K562 (cell line): Measurements from ENCODE around the gene IL12B. TPM values are rescaled to one million over a fixed set of nuclear protein-coding genes. Genes with fewer than 3 reads are reported as not detected.
"Not testable (repeated sequence)": the region's sequence is repeated elsewhere in the genome, so short reads cannot be mapped to it uniquely, and the experiment has no call there.

Source experiments
- JUNB ChIP-seq: fragments of 450-650 bp; formaldehyde crosslinking; conservative IDR thresholded peaks from 2 replicates; pipeline ENCODE4 v1.4.0; 2020; ENCODE audit warnings: mild to moderate bottlenecking
- MAFK ChIP-seq: IDR thresholded peaks from 2 replicates; pipeline ENCODE4 v1.6.1; 2011; ENCODE audit warnings: low read length, improper control_type of control experiment
- RFX1 ChIP-seq: fragments of 450-650 bp; IDR thresholded peaks from 2 replicates; pipeline ENCODE4 v1.6.1; 2016; ENCODE audit warnings: mild to moderate bottlenecking, moderate library complexity
- polyA plus RNA-seq, 8 experiments: library from polyadenylated mRNA; depleted of rRNA in 4 of 8; stranded (reverse) in 5 of 8; unstranded in 3 of 8; fragments of >200 nt; fragmentation: Nextera tagmentation in 2 of 8; fragmentation: Illumina TruSeq in 1 of 8; extraction: Ambion mirVana in 2 of 8; extraction: Trizol in 1 of 8; gene quantifications; 2 replicates each; pipeline versions ENCODE4 v1.2.1 to v1.2.3, GENCODE V29; 2011 to 2014; ENCODE audit warnings: inconsistent platforms in 1 of 8, missing spikeins in 1 of 8
- total RNA-seq, 7 experiments: library from RNA; depleted of rRNA in 6 of 7; stranded (reverse); fragments of >200 nt in 6 of 7; fragmentation: Illumina TruSeq in 2 of 7; extraction: Trizol in 2 of 7; gene quantifications; 2 replicates each; pipeline versions ENCODE4 v1.2.1 to v1.2.3, GENCODE V29; 2011 to 2021; ENCODE audit warnings: low replicate concordance in 1 of 7
- TF ChIP-seq, protein P1 (sequence below): fragments of 450-650 bp; IDR thresholded peaks from 2 replicates; pipeline ENCODE4 v1.6.1; 2016; ENCODE audit warnings: low read depth, mild to moderate bottlenecking, moderate library complexity
- TF ChIP-seq, protein P2 (sequence below): sonication (generic); formaldehyde crosslinking; IDR thresholded peaks from 2 replicates; pipeline ENCODE4 v1.8.0; 2022; ENCODE audit warnings: missing genetic modification reagents, mild to moderate bottlenecking, moderate library complexity, borderline replicate concordance
- TF ChIP-seq, protein P3 (sequence below), 2 experiments: fragments of 450-650 bp; formaldehyde crosslinking in 1 of 2; IDR thresholded peaks; 2 replicates each; pipeline versions ENCODE4 v1.4.0 to v1.6.1; 2014 to 2020; ENCODE audit warnings: mild to moderate bottlenecking in 2 of 2, borderline replicate concordance in 1 of 2, low read depth in 1 of 2
- TF ChIP-seq, protein P4 (sequence below): sonication (generic); formaldehyde crosslinking; IDR thresholded peaks from 2 replicates; pipeline ENCODE4 v1.8.1; 2023; ENCODE audit warnings: missing genetic modification reagents, mild to moderate bottlenecking, borderline replicate concordance
- TF ChIP-seq, protein P5 (sequence below): fragments of 450-650 bp; formaldehyde crosslinking; IDR thresholded peaks from 2 replicates; pipeline ENCODE4 v1.4.0; 2020; ENCODE audit warnings: mild to moderate bottlenecking, mixed read lengths

IL12B gene
- total and polyA plus RNA-seq, 9 of the 15 experiments (the other 6 are each of a cell fraction or from before 2014, with no cell fraction given), result not detected

DNA sequence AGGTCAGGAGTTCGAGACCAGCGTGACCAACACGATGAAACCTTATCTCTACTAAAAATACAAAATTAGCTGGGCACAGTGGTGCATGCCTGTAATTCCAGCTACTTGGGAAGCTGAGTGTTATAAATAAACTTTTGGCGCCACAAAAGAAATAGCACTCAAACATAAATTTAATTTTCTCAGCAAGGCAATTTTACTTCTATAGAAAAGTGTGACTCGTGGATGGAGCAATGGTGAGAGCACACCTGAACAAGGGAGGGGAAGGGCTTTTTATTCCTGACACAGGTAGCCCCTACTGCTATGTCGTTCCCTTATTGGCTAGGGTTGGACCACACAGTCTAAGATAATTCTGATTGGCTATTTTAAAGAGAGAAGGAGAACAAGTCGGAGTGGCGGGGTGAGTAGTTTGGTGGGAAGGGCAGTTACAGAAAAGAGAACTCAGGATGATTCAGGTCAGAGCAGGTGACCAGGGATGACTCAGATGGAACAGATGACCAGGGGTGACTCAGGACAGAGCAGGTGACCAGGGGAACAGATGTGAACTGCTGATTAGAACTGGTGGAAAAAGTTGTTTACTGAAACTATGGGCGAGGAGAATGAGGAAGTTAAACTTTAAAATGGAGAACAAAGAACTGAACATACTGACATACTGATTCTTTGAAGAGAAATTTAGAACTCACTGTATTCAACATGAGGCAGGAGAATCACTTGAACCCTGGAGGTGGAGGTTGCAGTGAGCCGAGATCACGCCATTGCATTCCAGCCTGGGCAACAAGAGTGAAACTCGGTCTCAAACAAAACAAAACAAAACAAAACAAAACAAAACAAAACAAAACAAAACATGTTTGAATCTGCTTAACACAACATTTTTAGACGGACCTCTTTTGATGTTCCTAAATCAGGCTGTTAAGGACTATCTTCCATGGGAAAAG lies 28.1 kb downstream of the IL12B start (continued):
- TF ChIP-seq MAFK, result peak; percentile 53
- TF ChIP-seq, protein P1, sequence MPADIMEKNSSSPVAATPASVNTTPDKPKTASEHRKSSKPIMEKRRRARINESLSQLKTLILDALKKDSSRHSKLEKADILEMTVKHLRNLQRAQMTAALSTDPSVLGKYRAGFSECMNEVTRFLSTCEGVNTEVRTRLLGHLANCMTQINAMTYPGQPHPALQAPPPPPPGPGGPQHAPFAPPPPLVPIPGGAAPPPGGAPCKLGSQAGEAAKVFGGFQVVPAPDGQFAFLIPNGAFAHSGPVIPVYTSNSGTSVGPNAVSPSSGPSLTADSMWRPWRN, result peak; percentile 7; the same call in 1 of the 2 replicates
- TF ChIP-seq, protein P2, sequence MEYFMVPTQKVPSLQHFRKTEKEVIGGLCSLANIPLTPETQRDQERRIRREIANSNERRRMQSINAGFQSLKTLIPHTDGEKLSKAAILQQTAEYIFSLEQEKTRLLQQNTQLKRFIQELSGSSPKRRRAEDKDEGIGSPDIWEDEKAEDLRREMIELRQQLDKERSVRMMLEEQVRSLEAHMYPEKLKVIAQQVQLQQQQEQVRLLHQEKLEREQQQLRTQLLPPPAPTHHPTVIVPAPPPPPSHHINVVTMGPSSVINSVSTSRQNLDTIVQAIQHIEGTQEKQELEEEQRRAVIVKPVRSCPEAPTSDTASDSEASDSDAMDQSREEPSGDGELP, result peak; percentile 85
- TF ChIP-seq JUNB, result peak; percentile 58; the same call in 1 of the 2 replicates
- TF ChIP-seq, protein P3, sequence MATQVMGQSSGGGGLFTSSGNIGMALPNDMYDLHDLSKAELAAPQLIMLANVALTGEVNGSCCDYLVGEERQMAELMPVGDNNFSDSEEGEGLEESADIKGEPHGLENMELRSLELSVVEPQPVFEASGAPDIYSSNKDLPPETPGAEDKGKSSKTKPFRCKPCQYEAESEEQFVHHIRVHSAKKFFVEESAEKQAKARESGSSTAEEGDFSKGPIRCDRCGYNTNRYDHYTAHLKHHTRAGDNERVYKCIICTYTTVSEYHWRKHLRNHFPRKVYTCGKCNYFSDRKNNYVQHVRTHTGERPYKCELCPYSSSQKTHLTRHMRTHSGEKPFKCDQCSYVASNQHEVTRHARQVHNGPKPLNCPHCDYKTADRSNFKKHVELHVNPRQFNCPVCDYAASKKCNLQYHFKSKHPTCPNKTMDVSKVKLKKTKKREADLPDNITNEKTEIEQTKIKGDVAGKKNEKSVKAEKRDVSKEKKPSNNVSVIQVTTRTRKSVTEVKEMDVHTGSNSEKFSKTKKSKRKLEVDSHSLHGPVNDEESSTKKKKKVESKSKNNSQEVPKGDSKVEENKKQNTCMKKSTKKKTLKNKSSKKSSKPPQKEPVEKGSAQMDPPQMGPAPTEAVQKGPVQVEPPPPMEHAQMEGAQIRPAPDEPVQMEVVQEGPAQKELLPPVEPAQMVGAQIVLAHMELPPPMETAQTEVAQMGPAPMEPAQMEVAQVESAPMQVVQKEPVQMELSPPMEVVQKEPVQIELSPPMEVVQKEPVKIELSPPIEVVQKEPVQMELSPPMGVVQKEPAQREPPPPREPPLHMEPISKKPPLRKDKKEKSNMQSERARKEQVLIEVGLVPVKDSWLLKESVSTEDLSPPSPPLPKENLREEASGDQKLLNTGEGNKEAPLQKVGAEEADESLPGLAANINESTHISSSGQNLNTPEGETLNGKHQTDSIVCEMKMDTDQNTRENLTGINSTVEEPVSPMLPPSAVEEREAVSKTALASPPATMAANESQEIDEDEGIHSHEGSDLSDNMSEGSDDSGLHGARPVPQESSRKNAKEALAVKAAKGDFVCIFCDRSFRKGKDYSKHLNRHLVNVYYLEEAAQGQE (IDR thresholded peaks at IDR 0.05; ENCODE audit: borderline replicate concordance), result peak; percentile 42; the same call in 1 of the 2 replicates
- TF ChIP-seq, protein P3 (CRISPR knock-in tag; IDR thresholded peaks at IDR 0.05; ENCODE audit: low read depth), result not testable (repeated sequence)
- TF ChIP-seq, protein P4, sequence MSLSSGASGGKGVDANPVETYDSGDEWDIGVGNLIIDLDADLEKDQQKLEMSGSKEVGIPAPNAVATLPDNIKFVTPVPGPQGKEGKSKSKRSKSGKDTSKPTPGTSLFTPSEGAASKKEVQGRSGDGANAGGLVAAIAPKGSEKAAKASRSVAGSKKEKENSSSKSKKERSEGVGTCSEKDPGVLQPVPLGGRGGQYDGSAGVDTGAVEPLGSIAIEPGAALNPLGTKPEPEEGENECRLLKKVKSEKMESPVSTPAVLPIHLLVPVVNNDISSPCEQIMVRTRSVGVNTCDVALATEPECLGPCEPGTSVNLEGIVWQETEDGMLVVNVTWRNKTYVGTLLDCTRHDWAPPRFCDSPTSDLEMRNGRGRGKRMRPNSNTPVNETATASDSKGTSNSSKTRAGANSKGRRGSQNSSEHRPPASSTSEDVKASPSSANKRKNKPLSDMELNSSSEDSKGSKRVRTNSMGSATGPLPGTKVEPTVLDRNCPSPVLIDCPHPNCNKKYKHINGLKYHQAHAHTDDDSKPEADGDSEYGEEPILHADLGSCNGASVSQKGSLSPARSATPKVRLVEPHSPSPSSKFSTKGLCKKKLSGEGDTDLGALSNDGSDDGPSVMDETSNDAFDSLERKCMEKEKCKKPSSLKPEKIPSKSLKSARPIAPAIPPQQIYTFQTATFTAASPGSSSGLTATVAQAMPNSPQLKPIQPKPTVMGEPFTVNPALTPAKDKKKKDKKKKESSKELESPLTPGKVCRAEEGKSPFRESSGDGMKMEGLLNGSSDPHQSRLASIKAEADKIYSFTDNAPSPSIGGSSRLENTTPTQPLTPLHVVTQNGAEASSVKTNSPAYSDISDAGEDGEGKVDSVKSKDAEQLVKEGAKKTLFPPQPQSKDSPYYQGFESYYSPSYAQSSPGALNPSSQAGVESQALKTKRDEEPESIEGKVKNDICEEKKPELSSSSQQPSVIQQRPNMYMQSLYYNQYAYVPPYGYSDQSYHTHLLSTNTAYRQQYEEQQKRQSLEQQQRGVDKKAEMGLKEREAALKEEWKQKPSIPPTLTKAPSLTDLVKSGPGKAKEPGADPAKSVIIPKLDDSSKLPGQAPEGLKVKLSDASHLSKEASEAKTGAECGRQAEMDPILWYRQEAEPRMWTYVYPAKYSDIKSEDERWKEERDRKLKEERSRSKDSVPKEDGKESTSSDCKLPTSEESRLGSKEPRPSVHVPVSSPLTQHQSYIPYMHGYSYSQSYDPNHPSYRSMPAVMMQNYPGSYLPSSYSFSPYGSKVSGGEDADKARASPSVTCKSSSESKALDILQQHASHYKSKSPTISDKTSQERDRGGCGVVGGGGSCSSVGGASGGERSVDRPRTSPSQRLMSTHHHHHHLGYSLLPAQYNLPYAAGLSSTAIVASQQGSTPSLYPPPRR (CRISPR knock-in tag), result 0 out of 2 replicates have a peak, but pooled peaks have one; percentile 42
- TF ChIP-seq RFX1, result 0 out of 2 replicates have a peak, but pooled peaks have one; percentile 10
- TF ChIP-seq, protein P5, sequence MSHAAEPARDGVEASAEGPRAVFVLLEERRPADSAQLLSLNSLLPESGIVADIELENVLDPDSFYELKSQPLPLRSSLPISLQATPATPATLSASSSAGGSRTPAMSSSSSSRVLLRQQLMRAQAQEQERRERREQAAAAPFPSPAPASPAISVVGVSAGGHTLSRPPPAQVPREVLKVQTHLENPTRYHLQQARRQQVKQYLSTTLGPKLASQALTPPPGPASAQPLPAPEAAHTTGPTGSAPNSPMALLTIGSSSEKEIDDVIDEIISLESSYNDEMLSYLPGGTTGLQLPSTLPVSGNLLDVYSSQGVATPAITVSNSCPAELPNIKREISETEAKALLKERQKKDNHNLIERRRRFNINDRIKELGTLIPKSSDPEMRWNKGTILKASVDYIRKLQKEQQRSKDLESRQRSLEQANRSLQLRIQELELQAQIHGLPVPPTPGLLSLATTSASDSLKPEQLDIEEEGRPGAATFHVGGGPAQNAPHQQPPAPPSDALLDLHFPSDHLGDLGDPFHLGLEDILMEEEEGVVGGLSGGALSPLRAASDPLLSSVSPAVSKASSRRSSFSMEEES (CRISPR knock-in tag), result peak; percentile 49
